Left ventricle myocardium inferior (tissue), 1 donor: ENCODE measurements around the gene HLA-DPA1. TPM values are rescaled to one million over a fixed set of nuclear protein-coding genes. Genes with fewer than 3 reads are reported as not detected.

Experiments
- DNase-seq: peaks from one replicate; pipeline ENCODE4 v3.0.0-alpha.2; 2020
- H3K27ac ChIP-seq: fragments of 200-600 bp; replicated peaks from 2 replicates; pipeline ENCODE4 v1.8.0; 2021
- H3K27me3 ChIP-seq: fragments of 200-600 bp; 2 replicates; pipeline ENCODE4 v1.8.0; 2021; ENCODE audit warnings: low read depth
- H3K36me3 ChIP-seq: fragments of 200-600 bp; 2 replicates; pipeline ENCODE4 v1.8.0; 2021
- H3K4me1 ChIP-seq: fragments of 200-600 bp; 2 replicates; pipeline ENCODE4 v1.8.0; 2021
- H3K4me3 ChIP-seq: fragments of 200-600 bp; 2 replicates; pipeline ENCODE4 v1.8.0; 2021; ENCODE audit warnings: mild to moderate bottlenecking, moderate library complexity
- H3K9me3 ChIP-seq: fragments of 200-600 bp; replicated peaks from 2 replicates; pipeline ENCODE4 v1.8.0; 2021
- CTCF ChIP-seq: fragments of 200-600 bp; IDR thresholded peaks from 2 replicates; pipeline ENCODE4 v1.8.0; 2021; ENCODE audit warnings: antibody characterized with exemption, mild to moderate bottlenecking, borderline replicate concordance
- intact Hi-C: fragments of 100-400 bp; cut with micrococcal nuclease; formaldehyde crosslinking; loops from one replicate; pipeline ENCODE4 v1.11.0; 2022
- total RNA-seq: library from RNA; stranded (reverse); fragmentation: NEBNext Ultra II Directional; extraction: Animal tissue kit (Norgen Biotek cat#: 25700); gene quantifications from one replicate; pipeline ENCODE4 v1.2.1, GENCODE V29; 2021
- donor health status: DM: no; HTN: yes; CAD: no; lungs with severe emphysema.

Gene HLA-DPA1
- total RNA-seq, 1 donor from 2014 or later: 28.8 TPM

GRCh38 chr6:33116841-33117711, 43.6 kb upstream of the HLA-DPA1 start:
- no peak overlapping the region for H3K4me3 ChIP-seq
- H3K27me3 ChIP-seq: peaks cover 72% of the 10 kb centered on the region
- intact Hi-C loops: no loop called here
- no peak overlapping the region for H3K27ac ChIP-seq
- TF ChIP-seq CTCF: no peak
- H3K4me1 ChIP-seq: peaks cover 7% of the 10 kb centered on the region
- H3K36me3 ChIP-seq: no peaks in the 10 kb centered on the region
- no peak for DNase-seq
- no peaks in the 10 kb centered on the region for H3K9me3 ChIP-seq

- Histone ChIP-seq H3K9me3 (no peaks in the 10 kb centered on the region), H3K4me3 (no peak overlapping the region), H3K27me3 (peaks cover 72% of the 10 kb centered on the region), H3K36me3 (no peaks in the 10 kb centered on the region), H3K27ac (no peak overlapping the region), H3K4me1 (peaks cover 7% of the 10 kb centered on the region)
- no peak for DNase-seq
- intact Hi-C loops: no loop called here
- no peak for TF ChIP-seq CTCF
Observed at GRCh38 chr6:33116417-33116816, 43.0 kb upstream of the HLA-DPA1 start.

- Histone ChIP-seq H3K36me3 (no peaks in the 10 kb centered on the region), H3K4me3 (no peak overlapping the region), H3K27ac (no peak overlapping the region), H3K4me1 (peaks cover 7% of the 10 kb centered on the region), H3K9me3 (no peaks in the 10 kb centered on the region), H3K27me3 (peaks cover 75% of the 10 kb centered on the region)
- intact Hi-C loops: no loop called here
- no peak for TF ChIP-seq CTCF
- DNase-seq: no peak
Observed at GRCh38 chr6:33114406-33114805, 41.0 kb upstream of the HLA-DPA1 start.

- Histone ChIP-seq H3K27ac (no peak overlapping the region), H3K9me3 (no peaks in the 10 kb centered on the region), H3K4me3 (no peak overlapping the region), H3K36me3 (no peaks in the 10 kb centered on the region), H3K4me1 (peaks cover 7% of the 10 kb centered on the region), H3K27me3 (peaks cover 82% of the 10 kb centered on the region)
- DNase-seq: no peak
- intact Hi-C loops: no loop called here
- TF ChIP-seq CTCF: no peak
Observed at GRCh38 chr6:33113755-33114154, 40.3 kb upstream of the HLA-DPA1 start.

GRCh38 chr6:33112148-33112547, 38.7 kb upstream of the HLA-DPA1 start:
- Histone ChIP-seq H3K27me3 (peaks cover 82% of the 10 kb centered on the region), H3K27ac (no peak overlapping the region), H3K4me1 (peaks cover 6% of the 10 kb centered on the region), H3K36me3 (no peaks in the 10 kb centered on the region), H3K4me3 (no peak overlapping the region), H3K9me3 (no peaks in the 10 kb centered on the region)
- TF ChIP-seq CTCF: no peak
- intact Hi-C loops: no loop called here
- no peak for DNase-seq
